ENCODE measurements around the gene CFAP61. TPM values are rescaled to one million over a fixed set of nuclear protein-coding genes. Genes with fewer than 3 reads are reported as not detected.

CFAP61 gene
- total RNA-seq, 1 donor, result not detected

DNA sequence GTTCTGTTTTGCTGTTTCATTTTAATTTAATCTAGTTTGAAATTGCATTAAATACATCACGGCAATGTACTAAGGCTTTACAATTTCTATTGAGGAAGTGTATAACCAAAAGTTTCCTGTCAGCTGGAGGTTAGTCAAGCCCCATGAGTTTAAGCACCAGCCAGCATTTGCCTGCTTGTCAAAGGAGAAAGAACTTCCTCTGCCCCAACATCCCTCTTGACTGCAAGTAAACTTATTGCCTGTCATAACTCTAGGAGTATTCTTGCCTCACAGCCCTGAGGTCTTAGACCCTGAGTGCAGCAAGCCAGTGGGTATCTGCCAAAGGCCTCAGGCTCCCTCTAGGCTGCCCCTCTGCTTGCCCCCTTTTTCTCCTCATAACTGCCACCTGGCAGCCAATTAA lies 208.8 kb downstream of the CFAP61 start:
- H3K79me2 ChIP-seq (ENCODE audit: insufficient read depth, low read length), result no peaks in the 10 kb centered on the region
- no peaks in the 10 kb centered on the region for H3K36me3 ChIP-seq (ENCODE audit: insufficient read depth, low read length)
- H3K4me1 ChIP-seq (ENCODE audit: insufficient read depth, low read length), result no peaks in the 10 kb centered on the region
- no peaks in the 10 kb centered on the region for H3K27me3 ChIP-seq (ENCODE audit: insufficient read depth, low read length)
- no peak overlapping the region for H2AFZ ChIP-seq (ENCODE audit: low read length)
- no peak overlapping the region for H3K27ac ChIP-seq (ENCODE audit: low read depth, low read length)
- DNase-seq (ENCODE audit: insufficient read length, low spot score, missing footprints), result no peak
- no peaks in the 10 kb centered on the region for H4K20me1 ChIP-seq (ENCODE audit: insufficient read depth, low read length)
- no peak for TF ChIP-seq CTCF (IDR thresholded peaks at IDR 0.05; ENCODE audit: extremely low read depth, low read depth, low read length)
- H3K9me3 ChIP-seq (ENCODE audit: low read depth, low read length), result no peaks in the 10 kb centered on the region
- no peak overlapping the region for H3K4me2 ChIP-seq (ENCODE audit: insufficient read depth, low read length)
- H3K4me3 ChIP-seq (ENCODE audit: insufficient read depth, low read length), result no peak overlapping the region

DNA sequence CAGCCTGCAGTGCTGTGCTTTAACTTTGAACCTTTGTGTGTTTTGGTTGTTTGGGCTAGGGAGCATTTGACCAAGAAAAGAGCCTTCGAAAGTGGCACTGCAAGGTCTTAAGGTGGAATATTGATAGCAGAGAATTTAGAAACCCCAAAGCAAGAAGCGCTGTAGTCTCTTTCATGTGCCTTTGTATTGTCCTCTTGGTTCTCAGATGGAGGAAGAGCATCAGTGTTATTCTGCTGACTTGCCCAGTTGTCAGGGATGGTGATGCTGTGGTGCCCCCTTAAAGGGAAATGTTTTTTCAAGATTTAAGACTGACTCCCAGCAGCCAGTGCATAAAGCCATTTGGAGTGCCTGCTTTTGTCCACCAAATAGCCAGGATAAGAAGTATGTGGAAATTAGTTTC lies 212.9 kb downstream of the CFAP61 start:
- H3K9me3 ChIP-seq (ENCODE audit: low read depth, low read length), result no peaks in the 10 kb centered on the region
- no peaks in the 10 kb centered on the region for H3K4me1 ChIP-seq (ENCODE audit: insufficient read depth, low read length)
- no peaks in the 10 kb centered on the region for H3K27me3 ChIP-seq (ENCODE audit: insufficient read depth, low read length)
- H3K4me3 ChIP-seq (ENCODE audit: insufficient read depth, low read length), result no peak overlapping the region
- no peak overlapping the region for H3K4me2 ChIP-seq (ENCODE audit: insufficient read depth, low read length)
- H2AFZ ChIP-seq (ENCODE audit: low read length), result no peak overlapping the region
- no peaks in the 10 kb centered on the region for H3K79me2 ChIP-seq (ENCODE audit: insufficient read depth, low read length)
- no peak for DNase-seq (ENCODE audit: insufficient read length, low spot score, missing footprints)
- H3K27ac ChIP-seq (ENCODE audit: low read depth, low read length), result no peak overlapping the region
- TF ChIP-seq CTCF (IDR thresholded peaks at IDR 0.05; ENCODE audit: extremely low read depth, low read depth, low read length), result no peak
- no peaks in the 10 kb centered on the region for H3K36me3 ChIP-seq (ENCODE audit: insufficient read depth, low read length)
- no peaks in the 10 kb centered on the region for H4K20me1 ChIP-seq (ENCODE audit: insufficient read depth, low read length)

DNA sequence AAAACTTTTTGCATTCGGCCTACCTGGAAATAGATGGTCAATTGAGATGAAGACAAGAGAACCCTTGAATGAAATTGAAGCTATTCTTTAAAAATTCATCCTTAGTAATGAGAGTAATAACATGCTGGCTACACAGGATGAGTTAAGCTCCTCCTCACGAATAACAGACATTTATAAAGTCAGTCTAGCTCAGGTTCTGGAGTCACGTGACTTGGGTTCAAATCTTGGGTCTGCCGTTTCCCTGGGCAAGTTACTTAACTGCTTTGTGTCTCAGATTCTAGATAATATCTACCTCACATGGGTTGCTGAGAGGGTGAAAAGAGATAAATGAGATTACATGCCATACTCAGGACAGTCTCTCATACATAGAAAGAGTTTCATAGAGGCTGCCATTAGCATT lies 214.2 kb downstream of the CFAP61 start:
- H4K20me1 ChIP-seq (ENCODE audit: insufficient read depth, low read length), result no peaks in the 10 kb centered on the region

DNA sequence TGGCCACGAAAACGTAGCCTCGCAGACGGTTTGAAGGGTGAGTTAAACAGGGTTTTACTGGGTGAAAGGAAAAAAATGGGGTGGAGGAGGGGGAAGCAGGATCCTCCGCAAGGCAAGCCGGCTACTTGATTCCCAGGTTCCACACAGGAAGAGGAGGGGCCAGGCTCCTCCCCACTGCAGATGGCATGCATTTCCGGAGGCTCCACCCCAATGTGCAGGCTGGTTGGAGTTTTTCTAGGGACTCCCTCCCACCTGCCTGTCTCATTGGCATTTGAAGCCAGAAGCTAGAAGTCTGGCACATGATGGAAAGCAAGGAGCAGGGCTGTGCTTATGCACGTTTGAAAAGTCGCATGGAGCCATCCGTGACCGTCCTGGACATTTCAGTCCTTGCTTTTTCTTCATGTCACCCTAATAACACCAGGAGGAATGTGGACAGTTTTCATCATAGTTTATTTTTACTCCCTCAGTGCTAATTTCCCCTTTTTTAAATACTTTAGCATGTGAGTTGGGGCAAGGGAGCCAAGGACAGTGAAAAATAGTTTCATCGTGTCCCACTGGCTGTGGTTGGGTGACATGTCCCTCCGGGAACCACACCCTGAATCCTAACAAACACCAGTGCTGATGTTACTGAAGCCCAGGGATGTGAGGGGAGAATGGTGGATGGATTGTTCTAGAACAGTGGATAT lies 215.5 kb downstream of the CFAP61 start:
- H3K4me1 ChIP-seq (ENCODE audit: insufficient read depth, low read length), result no peaks in the 10 kb centered on the region
- H4K20me1 ChIP-seq (ENCODE audit: insufficient read depth, low read length), result no peaks in the 10 kb centered on the region
- H3K4me3 ChIP-seq (ENCODE audit: insufficient read depth, low read length), result no peak overlapping the region
- H3K36me3 ChIP-seq (ENCODE audit: insufficient read depth, low read length), result no peaks in the 10 kb centered on the region
- no peak overlapping the region for H3K4me2 ChIP-seq (ENCODE audit: insufficient read depth, low read length)
- TF ChIP-seq CTCF (IDR thresholded peaks at IDR 0.05; ENCODE audit: extremely low read depth, low read depth, low read length), result no peak
- H3K27me3 ChIP-seq (ENCODE audit: insufficient read depth, low read length), result no peaks in the 10 kb centered on the region
- no peak overlapping the region for H3K27ac ChIP-seq (ENCODE audit: low read depth, low read length)
- H3K9me3 ChIP-seq (ENCODE audit: low read depth, low read length), result no peaks in the 10 kb centered on the region
- no peak for DNase-seq (ENCODE audit: insufficient read length, low spot score, missing footprints)
- H3K79me2 ChIP-seq (ENCODE audit: insufficient read depth, low read length), result no peaks in the 10 kb centered on the region
- no peak overlapping the region for H2AFZ ChIP-seq (ENCODE audit: low read length)

More for the DNA sequence above, 214.2 kb downstream of the CFAP61 start:
- no peaks in the 10 kb centered on the region for H3K79me2 ChIP-seq (ENCODE audit: insufficient read depth, low read length)
- no peak overlapping the region for H3K27ac ChIP-seq (ENCODE audit: low read depth, low read length)
- H3K4me1 ChIP-seq (ENCODE audit: insufficient read depth, low read length), result no peaks in the 10 kb centered on the region
- TF ChIP-seq CTCF (IDR thresholded peaks at IDR 0.05; ENCODE audit: extremely low read depth, low read depth, low read length), result no peak
- no peak for DNase-seq (ENCODE audit: insufficient read length, low spot score, missing footprints)
- no peaks in the 10 kb centered on the region for H3K36me3 ChIP-seq (ENCODE audit: insufficient read depth, low read length)
- no peak overlapping the region for H2AFZ ChIP-seq (ENCODE audit: low read length)
- H3K9me3 ChIP-seq (ENCODE audit: low read depth, low read length), result no peaks in the 10 kb centered on the region
- H3K4me3 ChIP-seq (ENCODE audit: insufficient read depth, low read length), result no peak overlapping the region
- H3K4me2 ChIP-seq (ENCODE audit: insufficient read depth, low read length), result no peak overlapping the region
- H3K27me3 ChIP-seq (ENCODE audit: insufficient read depth, low read length), result no peaks in the 10 kb centered on the region

All from osteoblast (primary cell).